Adipose tissue (tissue), 3 donors: ENCODE results near the gene IFNGR1. TPM values are rescaled to one million over a fixed set of nuclear protein-coding genes. Genes with fewer than 3 reads are reported as not detected.

Source experiments
- H3K27ac ChIP-seq: one replicate; pipeline ENCODE4 v1.5.1; 2013; ENCODE audit warnings: low read depth, low read length
- WGBS, 3 donors: extraction: QIAGEN DNeasy Blood & Tissue Kit; methylation state at CpG; one replicate each; pipeline ENCODE4 v1.1.7; 2013; 5-methylcytosine and 5-hydroxymethylcytosine counted together
- polyA plus RNA-seq, 3 donors: library from polyadenylated mRNA; stranded (reverse); fragments of 200-250 nt; gene quantifications; one replicate each; pipeline ENCODE4 v1.2.3, GENCODE V29; 2013
- donor health status: healthy with polysubstance abuse.
- donor health status: Bipolar disorder and iron deficiency.
- donor health status: healthy.

The IFNGR1 gene
- polyA plus RNA-seq, 3 donors = 34.5 to 130 (median 76.4) TPM

GRCh38 chr6:137167702-137168377 lies 51.3 kb downstream of the IFNGR1 start:
- H3K27ac ChIP-seq = no peak overlapping the region
- 90 to 93% (median 91%) methylated on average over 4 of the region's 4 CpGs for WGBS, 3 donors

GRCh38 chr6:137166247-137167098 lies 52.7 kb downstream of the IFNGR1 start:
- no peak overlapping the region for H3K27ac ChIP-seq
- 79 to 83% (median 83%) methylated on average over 8 of the region's 8 CpGs for WGBS, 3 donors

- 75 to 78% (median 77%) methylated on average over 9 of the region's 9 CpGs for WGBS, 3 donors
- H3K27ac ChIP-seq = no peak overlapping the region
Measured at GRCh38 chr6:137165375-137166246, 53.6 kb downstream of the IFNGR1 start.

GRCh38 chr6:137163732-137164318 lies 55.4 kb downstream of the IFNGR1 start:
- H3K27ac ChIP-seq = no peak overlapping the region
- 92 to 98% (median 95%) methylated on average over 12 of the region's 12 CpGs for WGBS, 3 donors

GRCh38 chr6:137162692-137163306 lies 56.4 kb downstream of the IFNGR1 start:
- no peak overlapping the region for H3K27ac ChIP-seq
- WGBS, 3 donors = 71 to 84% (median 73%) methylated on average over 3 of the region's 3 CpGs

DNA sequence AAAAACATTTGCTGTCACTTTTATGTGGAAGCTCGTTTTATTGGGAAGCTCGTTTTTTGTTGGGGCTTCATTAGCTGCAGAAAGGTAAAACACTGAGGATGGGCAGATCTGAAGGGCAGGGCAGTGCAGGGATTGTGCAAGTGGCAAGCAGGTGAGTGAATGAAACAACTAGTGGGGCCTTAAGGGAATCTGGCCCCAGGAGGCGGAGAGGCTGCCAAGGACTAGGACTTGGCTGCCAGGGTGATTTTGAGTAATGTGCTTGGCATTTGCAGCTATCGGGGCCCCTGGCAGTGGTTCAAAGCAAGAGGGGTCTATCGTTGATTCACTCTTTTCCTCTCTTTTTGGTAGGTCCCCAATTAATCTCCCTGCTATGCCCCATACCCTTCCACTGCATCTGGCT lies 57.2 kb downstream of the IFNGR1 start:
- 72 to 81% (median 78%) methylated on average over 5 of the region's 5 CpGs for WGBS, 3 donors

DNA sequence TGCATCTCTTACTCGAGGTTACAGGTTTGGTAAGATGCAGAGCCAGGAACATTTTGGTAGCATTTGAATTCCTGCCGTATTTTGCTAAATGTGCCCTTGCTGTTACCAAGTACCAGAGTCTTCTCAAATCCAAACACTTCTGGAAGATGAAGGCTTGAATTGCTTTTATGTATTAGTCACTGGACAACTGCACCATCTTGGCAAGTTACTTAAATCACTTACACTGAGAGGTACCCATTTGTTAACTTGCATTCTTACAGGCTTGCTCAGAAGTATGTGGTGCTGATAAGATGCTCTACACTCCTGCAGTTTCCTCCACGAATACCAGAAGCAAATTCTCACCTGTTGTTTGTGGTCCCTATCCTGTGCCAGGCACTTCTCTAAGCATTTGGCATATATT lies 58.4 kb downstream of the IFNGR1 start:
- no peak overlapping the region for H3K27ac ChIP-seq
- WGBS, 3 donors = 57 to 63% (median 58%) methylated on average over 3 of the region's 3 CpGs

More for the DNA sequence above, 57.2 kb downstream of the IFNGR1 start:
- no peak overlapping the region for H3K27ac ChIP-seq

- no peak overlapping the region for H3K27ac ChIP-seq
Measured at GRCh38 chr6:137159912-137160311, 59.3 kb downstream of the IFNGR1 start.

DNA sequence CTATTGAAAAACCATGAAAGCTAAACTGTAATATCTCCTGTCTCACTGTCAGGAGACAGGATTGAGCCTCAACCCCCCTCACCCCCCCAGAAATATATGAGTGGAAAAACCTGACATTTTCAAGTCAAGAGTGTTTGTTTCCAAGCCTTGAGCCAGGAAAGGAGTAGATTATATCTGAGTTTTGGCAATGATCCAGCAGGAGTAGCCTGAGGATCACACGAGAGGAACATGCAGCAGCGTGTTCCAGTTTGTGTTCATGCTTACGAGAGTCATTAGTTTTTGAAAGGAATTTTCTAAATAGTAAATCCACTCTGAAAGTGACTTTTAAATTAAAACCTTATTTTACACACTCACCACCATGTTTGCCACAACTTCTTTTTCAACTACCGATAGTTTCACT lies 61.6 kb downstream of the IFNGR1 start:
- H3K27ac ChIP-seq = no peak overlapping the region
- WGBS, 3 donors = 46 to 65% (median 52%) methylated on average over 4 of the region's 4 CpGs

- 83 to 90% (median 85%) methylated on average over 1 of the region's 1 CpG for WGBS, 3 donors
- H3K27ac ChIP-seq = no peak overlapping the region
Measured at GRCh38 chr6:137156650-137157049, 62.5 kb downstream of the IFNGR1 start.

DNA sequence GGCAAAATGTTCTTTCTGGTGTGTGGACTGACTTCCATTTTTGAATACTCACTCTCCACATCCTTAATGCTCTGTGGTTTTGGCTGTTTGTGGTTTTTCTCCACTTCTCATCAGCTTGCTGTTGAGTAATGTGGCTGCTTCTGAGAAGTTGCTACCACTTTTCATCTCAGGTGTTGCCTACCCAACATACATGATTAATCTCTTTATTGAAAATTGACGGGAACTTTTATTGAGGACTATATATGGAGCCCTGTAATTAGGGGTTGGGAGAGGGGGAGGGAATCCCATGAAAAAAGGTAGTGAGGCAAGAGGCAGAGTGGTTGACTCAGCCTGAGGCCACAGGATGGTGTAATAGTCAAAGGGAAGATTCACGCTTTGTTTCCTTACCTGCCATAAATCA lies 63.4 kb downstream of the IFNGR1 start:
- 50 to 88% (median 70%) methylated on average over 2 of the region's 2 CpGs for WGBS, 3 donors
- H3K27ac ChIP-seq = no peak overlapping the region

GRCh38 chr6:137150072-137150471 lies 69.1 kb downstream of the IFNGR1 start:
- H3K27ac ChIP-seq = no peak overlapping the region
- WGBS, 3 donors = 61 to 79% (median 75%) methylated on average over 3 of the region's 3 CpGs

- H3K27ac ChIP-seq = no peak overlapping the region
- 51 to 92% (median 73%) methylated on average over 1 of the region's 1 CpG for WGBS, 3 donors
Measured at GRCh38 chr6:137149035-137149393, 70.2 kb downstream of the IFNGR1 start.

DNA sequence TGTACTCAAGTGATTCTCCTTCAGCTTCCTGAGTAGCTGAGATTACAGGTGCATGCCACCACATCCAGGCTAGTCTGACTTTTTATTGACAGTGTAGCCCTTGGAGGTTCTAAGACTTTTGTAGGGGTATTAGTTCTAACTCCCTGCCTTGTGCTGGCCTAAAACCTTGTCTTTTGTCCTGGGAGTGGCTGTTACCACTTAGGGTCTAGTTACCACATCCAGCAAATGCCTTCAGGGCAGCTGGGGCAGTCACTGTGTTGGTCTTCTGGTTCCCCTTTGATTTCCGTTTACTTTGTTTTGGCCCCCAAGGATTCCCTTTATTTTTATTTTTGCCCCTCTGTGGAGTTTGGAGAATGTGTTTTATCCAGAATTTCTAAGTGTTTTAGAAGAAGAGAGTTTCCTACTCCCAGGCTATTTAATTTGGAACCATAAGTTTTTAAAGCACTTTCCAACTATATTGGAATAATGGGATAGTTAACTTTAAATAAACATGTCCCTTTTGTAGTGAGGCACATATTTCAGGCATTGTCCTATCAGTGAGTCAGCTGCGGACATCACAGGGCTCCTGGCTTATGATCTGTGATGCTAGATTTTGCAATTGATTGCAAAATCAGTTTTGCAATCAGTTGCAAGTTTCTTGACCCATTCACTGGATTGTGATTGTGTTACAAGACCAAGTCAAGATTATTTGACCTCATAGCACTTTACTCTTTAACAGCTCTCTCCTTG lies 70.7 kb downstream of the IFNGR1 start:
- H3K27ac ChIP-seq = no peak overlapping the region
- 35 to 87% (median 50%) methylated on average over 2 of the region's 2 CpGs for WGBS, 3 donors
